CD14-positive monocyte (primary cell): Measurements from ENCODE around the gene PAM. TPM values are rescaled to one million over a fixed set of nuclear protein-coding genes. Genes with fewer than 3 reads are reported as not detected.
A peak's percentile ranks its signal among the peaks of the same experiment; 100 is the strongest.

Source experiments
- DNase-seq, 3 donors: peaks; one replicate each; pipeline ENCODE4 v3.0.0-alpha.2; 2011 to 2022
- H2AFZ ChIP-seq: 2 replicates; pipeline ENCODE4 v1.6.0; 2012; ENCODE audit warnings: mild to moderate bottlenecking, low read depth, low read length, inconsistent platforms; ENCODE audit not compliant: insufficient read depth, poor library complexity, severe bottlenecking
- H3K27ac ChIP-seq, 2 donors: 1 replicate in 1 of 2; 2 replicates in 1 of 2; pipeline ENCODE4 v1.5.1; 2012 to 2013; ENCODE audit warnings: low read length in 2 of 2, control low read depth in 1 of 2, inconsistent platforms in 1 of 2, low read depth in 1 of 2, mild to moderate bottlenecking in 1 of 2
- H3K27me3 ChIP-seq, 2 donors: one replicate each; pipeline versions ENCODE4 v1.6.0 to v1.6.1; 2011 to 2013; ENCODE audit warnings: low read length in 2 of 2; ENCODE audit not compliant: control insufficient read depth in 2 of 2, insufficient read depth in 2 of 2
- H3K36me3 ChIP-seq, 2 donors: replicated peaks in 1 of 2; 1 replicate in 1 of 2; 2 replicates in 1 of 2; pipeline versions ENCODE4 v1.5.1 to v1.6.1; 2012 to 2013; ENCODE audit warnings: low read length in 2 of 2, control low read depth in 1 of 2, inconsistent platforms in 1 of 2, mild to moderate bottlenecking in 1 of 2; ENCODE audit not compliant: insufficient read depth in 2 of 2, control insufficient read depth in 1 of 2
- H3K4me1 ChIP-seq, 2 donors: 1 replicate in 1 of 2; 2 replicates in 1 of 2; pipeline versions ENCODE4 v1.5.1 to v1.6.1; 2012 to 2013; ENCODE audit warnings: low read length in 2 of 2, control low read depth in 1 of 2, inconsistent platforms in 1 of 2, mild to moderate bottlenecking in 1 of 2, moderate library complexity in 1 of 2; ENCODE audit not compliant: insufficient read depth in 2 of 2, control insufficient read depth in 1 of 2
- H3K4me2 ChIP-seq: replicated peaks from 2 replicates; pipeline ENCODE3; 2012; ENCODE audit warnings: low read length, moderate library complexity, mild to moderate bottlenecking; ENCODE audit not compliant: poor library complexity, severe bottlenecking; ENCODE audit errors: extremely low read depth
- H3K4me3 ChIP-seq, 3 experiments: fragments of 200-600 bp in 1 of 3; sonication (generic) in 1 of 3; replicated peaks in 1 of 3; 1 replicate in 2 of 3; 2 replicates in 1 of 3; pipeline ENCODE4 v1.5.1; 2011 to 2013; ENCODE audit warnings: low read length in 3 of 3, mild to moderate bottlenecking in 3 of 3, control low read depth in 2 of 3, low read depth in 2 of 3, inconsistent platforms in 1 of 3, moderate library complexity in 1 of 3
- H3K79me2 ChIP-seq: 2 replicates; pipeline ENCODE4 v1.6.0; 2012; ENCODE audit warnings: mild to moderate bottlenecking, control low read depth, inconsistent platforms, low read length, moderate library complexity; ENCODE audit not compliant: insufficient read depth
- H3K9ac ChIP-seq: 2 replicates; pipeline ENCODE4 v1.6.0; 2017; ENCODE audit warnings: low read length, mild to moderate bottlenecking; ENCODE audit not compliant: insufficient read depth, poor library complexity, severe bottlenecking
- H3K9me3 ChIP-seq, 2 donors: replicated peaks in 1 of 2; 1 replicate in 1 of 2; 2 replicates in 1 of 2; pipeline versions ENCODE4 v1.5.1 to v1.6.1; 2012 to 2013; ENCODE audit warnings: low read length in 2 of 2, control low read depth in 1 of 2; ENCODE audit not compliant: control insufficient read depth in 1 of 2, insufficient read depth in 1 of 2
- H4K20me1 ChIP-seq: 2 replicates; pipeline ENCODE4 v1.6.0; 2012; ENCODE audit warnings: mild to moderate bottlenecking, low read length, control low read depth, moderate library complexity; ENCODE audit not compliant: insufficient read depth
- H3K27ac Mint-ChIP-seq, 7 donors: one replicate each; pipeline ENCODE4 v1.8.0; 2020; ENCODE audit warnings: mild to moderate bottlenecking in 7 of 7, mixed read lengths in 7 of 7, moderate library complexity in 6 of 7, inconsistent platforms in 2 of 7
- H3K27me3 Mint-ChIP-seq, 3 donors: one replicate each; pipeline ENCODE4 v1.8.0; 2021 to 2022; ENCODE audit warnings: low read depth in 3 of 3, mild to moderate bottlenecking in 3 of 3, mixed read lengths in 3 of 3, moderate library complexity in 3 of 3, inconsistent platforms in 1 of 3
- H3K36me3 Mint-ChIP-seq, 2 donors: one replicate each; pipeline ENCODE4 v1.8.0; 2020; ENCODE audit warnings: mixed read lengths in 2 of 2, inconsistent platforms in 1 of 2, mild to moderate bottlenecking in 1 of 2
- H3K4me1 Mint-ChIP-seq: one replicate; pipeline ENCODE4 v1.8.0; 2020; ENCODE audit warnings: mild to moderate bottlenecking, mixed read lengths
- H3K4me3 Mint-ChIP-seq, 2 donors: one replicate each; pipeline ENCODE4 v1.8.0; 2020; ENCODE audit warnings: mild to moderate bottlenecking in 2 of 2, mixed read lengths in 2 of 2, moderate library complexity in 1 of 2
- H3K9me3 Mint-ChIP-seq, 7 donors: one replicate each; pipeline ENCODE4 v1.8.0; 2020 to 2022; ENCODE audit warnings: mixed read lengths in 7 of 7, mild to moderate bottlenecking in 6 of 7, moderate library complexity in 6 of 7, inconsistent platforms in 2 of 7
- WGBS: methylation state at CpG from one replicate; pipeline ENCODE4 v1.1.5; 2013; ENCODE audit warnings: missing lambda C conversion rate; ENCODE audit not compliant: insufficient coverage; 5-methylcytosine and 5-hydroxymethylcytosine counted together
- intact Hi-C, 2 donors: fragments of 100-400 bp; cut with micrococcal nuclease; formaldehyde crosslinking; loops; one replicate each; pipeline versions ENCODE4 v1.15.0 to v1.15.1; 2023
- polyA minus RNA-seq: library from RNA; depleted of rRNA, polyadenylated mRNA; stranded (reverse); fragments of >200 nt; gene quantifications from 2 replicates; pipeline ENCODE4 v1.2.3, GENCODE V29; 2012
- polyA plus RNA-seq, 3 donors: library from polyadenylated mRNA; depleted of rRNA in 1 of 3; unstranded in 2 of 3; stranded (reverse) in 1 of 3; fragments of 300-500 nt in 2 of 3; fragments of >200 nt in 1 of 3; fragmentation: Illumina TruSeq in 2 of 3; gene quantifications; 1 replicate in 2 of 3; 2 replicates in 1 of 3; pipeline ENCODE4 v1.2.3, GENCODE V29; 2012 to 2021
- total RNA-seq, 12 experiments: library from RNA in 1 of 12; stranded (reverse) in 1 of 12; fragments of 120-200 nt in 1 of 12; gene quantifications; one replicate each; pipeline ENCODE4 v1.2.4 and lab custom pipeline; 2013 to 2026; ENCODE audit warnings: mixed read lengths in 6 of 12, inconsistent platforms in 1 of 12
- TF ChIP-seq, protein P1 (sequence below): fragments of 200-600 bp; IDR thresholded peaks from one replicate; pipeline ENCODE4 v1.8.0; 2022; ENCODE audit warnings: antibody characterized with exemption, mild to moderate bottlenecking

The PAM gene
- 21.7 TPM for total RNA-seq (2013)
- polyA plus RNA-seq (10 to 100 TPM; 11.8 to 27.4 (median 12.8) TPM), polyA minus RNA-seq (13.2 and 16.7 TPM in 2 replicates), total RNA-seq (lab: John Stamatoyannopoulos, UW) (5.9 to 52.5 (median 22.0) reads per million in 11 experiments)

DNA sequence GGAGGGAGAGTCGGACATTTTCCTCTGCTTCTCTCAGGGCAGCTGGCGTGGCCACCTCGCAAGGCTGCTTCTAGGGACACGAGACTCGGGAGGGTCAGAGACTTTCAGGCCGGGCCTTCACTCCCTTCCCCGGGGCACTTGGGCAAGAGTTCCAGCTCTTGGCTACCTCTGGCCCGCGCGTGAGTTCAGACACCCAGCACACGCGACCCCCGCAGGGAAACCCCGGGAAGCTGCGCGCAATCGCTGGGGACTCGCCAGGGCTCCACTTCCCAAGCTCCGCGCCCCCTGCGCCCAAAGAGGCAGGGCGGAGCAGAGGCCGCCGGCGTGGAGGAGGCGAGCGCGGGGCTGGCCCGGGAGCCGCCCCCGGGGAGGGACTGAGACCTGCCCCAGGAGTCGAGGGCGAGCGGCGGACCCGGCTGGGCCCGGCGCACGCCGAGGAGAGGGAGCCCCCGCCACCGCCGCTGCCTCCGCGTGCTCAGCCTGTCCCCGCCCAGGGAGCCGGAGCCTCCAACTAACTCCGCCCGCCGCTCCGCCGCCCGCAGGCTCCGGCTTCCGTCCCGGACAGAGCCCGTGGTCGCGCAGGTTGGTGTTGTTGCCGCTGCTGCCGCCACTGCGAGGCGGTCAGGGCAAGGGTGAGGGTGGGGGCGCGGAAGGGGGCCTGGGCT, at the start of gene PAM:
Gene PAM (plus strand): TSS at position 539 of the 665 bp plus-strand sequence. CDS start 110,891 bp downstream, outside the sequence.
- no peaks in the 10 kb centered on the region for H3K9me3 ChIP-seq
- H3K9me3 Mint-ChIP-seq: peaks cover 0 to 11% (median 7%) of the 10 kb centered on the region in 7 donors
- peak within 1 kb of the TSS; percentile 47 to 87 (median 80) for H3K27ac Mint-ChIP-seq
- peaks cover 9 to 18% of the 10 kb centered on the region in 2 donors for H3K27me3 ChIP-seq
- peaks cover 15 to 22% of the 10 kb centered on the region in 2 donors for H3K4me1 ChIP-seq
- peak within 1 kb of the TSS; percentile 63 to 88 (median 81) for H3K4me3 ChIP-seq
- 0% methylated on average over 47 of the region's 65 CpGs for WGBS
- peak within 1 kb of the TSS; percentile 89 for H2AFZ ChIP-seq
- no peaks in the 10 kb centered on the region for H3K36me3 ChIP-seq
- intact Hi-C loops: no loop called here
- TF ChIP-seq, protein P1, sequence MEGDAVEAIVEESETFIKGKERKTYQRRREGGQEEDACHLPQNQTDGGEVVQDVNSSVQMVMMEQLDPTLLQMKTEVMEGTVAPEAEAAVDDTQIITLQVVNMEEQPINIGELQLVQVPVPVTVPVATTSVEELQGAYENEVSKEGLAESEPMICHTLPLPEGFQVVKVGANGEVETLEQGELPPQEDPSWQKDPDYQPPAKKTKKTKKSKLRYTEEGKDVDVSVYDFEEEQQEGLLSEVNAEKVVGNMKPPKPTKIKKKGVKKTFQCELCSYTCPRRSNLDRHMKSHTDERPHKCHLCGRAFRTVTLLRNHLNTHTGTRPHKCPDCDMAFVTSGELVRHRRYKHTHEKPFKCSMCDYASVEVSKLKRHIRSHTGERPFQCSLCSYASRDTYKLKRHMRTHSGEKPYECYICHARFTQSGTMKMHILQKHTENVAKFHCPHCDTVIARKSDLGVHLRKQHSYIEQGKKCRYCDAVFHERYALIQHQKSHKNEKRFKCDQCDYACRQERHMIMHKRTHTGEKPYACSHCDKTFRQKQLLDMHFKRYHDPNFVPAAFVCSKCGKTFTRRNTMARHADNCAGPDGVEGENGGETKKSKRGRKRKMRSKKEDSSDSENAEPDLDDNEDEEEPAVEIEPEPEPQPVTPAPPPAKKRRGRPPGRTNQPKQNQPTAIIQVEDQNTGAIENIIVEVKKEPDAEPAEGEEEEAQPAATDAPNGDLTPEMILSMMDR: no peak
- H3K9ac ChIP-seq: peak within 1 kb of the TSS; percentile 71
- DNase-seq: peak; percentile 27 to 49 (median 34)
- H3K27me3 Mint-ChIP-seq: peaks cover 20 to 29% (median 24%) of the 10 kb centered on the region in 3 donors
- no peaks in the 10 kb centered on the region for H4K20me1 ChIP-seq
- peak within 1 kb of the TSS; percentile 98 to 99 for H3K4me3 Mint-ChIP-seq
- peaks cover 28% of the 10 kb centered on the region for H3K4me1 Mint-ChIP-seq
- H3K4me2 ChIP-seq: peak within 1 kb of the TSS; percentile 85
- no peaks in the 10 kb centered on the region for H3K36me3 Mint-ChIP-seq
- H3K79me2 ChIP-seq: no peaks in the 10 kb centered on the region
- H3K27ac ChIP-seq: peak within 1 kb of the TSS; percentile 57 to 71

DNA sequence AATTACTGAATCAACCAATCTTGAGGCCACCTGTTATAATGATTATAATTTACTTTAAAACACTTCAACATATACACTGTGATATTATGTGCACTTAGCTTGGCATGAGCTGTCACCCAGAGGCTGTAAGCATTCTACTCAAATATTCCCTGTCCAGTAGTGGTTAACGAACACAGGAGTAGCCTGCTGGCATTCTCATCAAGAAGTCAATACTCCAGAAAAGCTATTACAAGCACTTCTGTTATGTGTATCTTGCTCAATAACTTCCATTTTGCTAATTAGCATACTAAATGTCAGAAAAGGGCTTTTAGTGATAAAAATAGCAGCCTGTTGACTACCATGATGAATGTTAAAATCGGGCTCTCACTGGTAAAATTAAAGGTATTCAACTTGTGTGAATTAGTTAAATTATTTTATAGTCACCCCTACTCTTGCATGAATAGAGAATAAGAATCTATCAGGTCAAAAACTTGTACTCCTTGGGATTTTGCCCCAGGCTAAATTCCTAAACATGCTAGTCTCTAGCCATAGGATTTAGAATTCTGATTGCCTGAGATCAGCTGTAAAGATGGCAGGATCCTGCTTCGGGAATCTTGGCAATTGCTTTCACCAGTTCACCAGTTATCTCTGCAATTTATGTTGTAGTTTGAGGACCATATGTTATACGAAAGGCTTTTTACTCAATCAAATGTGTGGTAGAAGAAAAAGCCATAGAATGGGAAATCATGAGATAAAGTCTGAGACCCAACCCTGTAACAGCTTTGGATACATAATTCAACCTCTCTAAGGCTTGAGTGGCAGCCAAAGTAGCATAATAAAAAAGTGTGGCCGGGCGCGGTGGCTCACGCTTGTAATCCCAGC, 43.4 kb upstream of the PAM start:
- Histone ChIP-seq H3K9ac (no peak overlapping the region), H3K4me1 (no peaks in the 10 kb centered on the region), H3K79me2 (no peaks in the 10 kb centered on the region), H3K36me3 (no peaks in the 10 kb centered on the region), H3K27ac (no peak overlapping the region), H3K4me2 (no peak overlapping the region), H3K4me3 (no peak overlapping the region), H3K27me3 (no peaks in the 10 kb centered on the region), H4K20me1 (no peaks in the 10 kb centered on the region), H3K9me3 (no peaks in the 10 kb centered on the region), H2AFZ (no peak overlapping the region)
- H3K27me3 Mint-ChIP-seq: peaks cover 0 to 2% (median 0%) of the 10 kb centered on the region in 3 donors
- H3K9me3 Mint-ChIP-seq: peaks cover 0 to 8% (median 3%) of the 10 kb centered on the region in 7 donors
- H3K27ac Mint-ChIP-seq: no peak overlapping the region
- no peaks in the 10 kb centered on the region for H3K36me3 Mint-ChIP-seq
- no peak for DNase-seq
- TF ChIP-seq, protein P1: no peak
- H3K4me1 Mint-ChIP-seq: peaks cover 6% of the 10 kb centered on the region
- H3K4me3 Mint-ChIP-seq: no peak overlapping the region
- 92% methylated on average over 5 of the region's 8 CpGs for WGBS
- intact Hi-C loops: no loop called here
